ENCODE measurements around the gene TMEM33.

The TMEM33 gene

GRCh38 chr4:41975341-41975740, 40.1 kb downstream of the TMEM33 start:
- H3K9me3 Mint-ChIP-seq: peaks cover 6% of the 10 kb centered on the region
- ATAC-seq: no peak
- H3K36me3 Mint-ChIP-seq: no peaks in the 10 kb centered on the region
- H3K27me3 Mint-ChIP-seq: peaks cover 10% of the 10 kb centered on the region
- no peaks in the 10 kb centered on the region for H3K4me1 Mint-ChIP-seq
- no peak overlapping the region for H3K27ac Mint-ChIP-seq
- no peak overlapping the region for H3K4me3 Mint-ChIP-seq

- Mint-ChIP-seq H3K9me3 (peaks cover 5% of the 10 kb centered on the region), H3K27me3 (peaks cover 10% of the 10 kb centered on the region), H3K4me3 (no peak overlapping the region), H3K36me3 (no peaks in the 10 kb centered on the region), H3K27ac (no peak overlapping the region), H3K4me1 (no peaks in the 10 kb centered on the region)
- no peak for ATAC-seq
Measured at GRCh38 chr4:41976775-41977516, 41.7 kb downstream of the TMEM33 start.

GRCh38 chr4:41977709-41978108, 42.5 kb downstream of the TMEM33 start:
- peaks cover 5% of the 10 kb centered on the region for H3K36me3 Mint-ChIP-seq
- H3K4me3 Mint-ChIP-seq: no peak overlapping the region
- no peaks in the 10 kb centered on the region for H3K4me1 Mint-ChIP-seq
- peaks cover 10% of the 10 kb centered on the region for H3K27me3 Mint-ChIP-seq
- no peak overlapping the region for H3K27ac Mint-ChIP-seq
- no peaks in the 10 kb centered on the region for H3K9me3 Mint-ChIP-seq
- ATAC-seq: no peak

- no peaks in the 10 kb centered on the region for H3K4me1 Mint-ChIP-seq
- ATAC-seq: no peak
- H3K27me3 Mint-ChIP-seq: peaks cover 10% of the 10 kb centered on the region
- H3K9me3 Mint-ChIP-seq: no peaks in the 10 kb centered on the region
- peaks cover 5% of the 10 kb centered on the region for H3K36me3 Mint-ChIP-seq
- no peak within 1 kb of the TSS for H3K4me3 Mint-ChIP-seq
- no peak within 1 kb of the TSS for H3K27ac Mint-ChIP-seq
Measured at GRCh38 chr4:41981456-41981855, 46.2 kb downstream of the TMEM33 start, which contains the start of gene DCAF4L1. DCAF4L1 (plus strand) TSS chr4:41981756; CDS start chr4:41981793, 37 bp downstream.

- Mint-ChIP-seq H3K4me3 (no peak overlapping the region), H3K4me1 (no peaks in the 10 kb centered on the region), H3K36me3 (peaks cover 5% of the 10 kb centered on the region), H3K27me3 (peaks cover 10% of the 10 kb centered on the region), H3K9me3 (no peaks in the 10 kb centered on the region), H3K27ac (no peak overlapping the region)
- no peak for ATAC-seq
Measured at GRCh38 chr4:41982716-41983115, 47.5 kb downstream of the TMEM33 start.

- Mint-ChIP-seq H3K9me3 (no peaks in the 10 kb centered on the region), H3K27ac (no peak overlapping the region), H3K4me1 (peaks cover 6% of the 10 kb centered on the region), H3K4me3 (no peak overlapping the region), H3K27me3 (no peaks in the 10 kb centered on the region), H3K36me3 (peaks cover 5% of the 10 kb centered on the region)
- ATAC-seq: no peak
Measured at GRCh38 chr4:41985151-41985550, 49.9 kb downstream of the TMEM33 start.

- peaks cover 24% of the 10 kb centered on the region for H3K4me1 Mint-ChIP-seq
- H3K36me3 Mint-ChIP-seq: no peaks in the 10 kb centered on the region
- peak overlapping the region; percentile 94 for H3K4me3 Mint-ChIP-seq
- peak overlapping the region; percentile 86 for H3K27ac Mint-ChIP-seq
- no peaks in the 10 kb centered on the region for H3K9me3 Mint-ChIP-seq
- H3K27me3 Mint-ChIP-seq: no peaks in the 10 kb centered on the region
- peak; percentile 41 for ATAC-seq
Measured at GRCh38 chr4:41989994-41990364, 54.8 kb downstream of the TMEM33 start.

GRCh38 chr4:41990365-41991111, 55.3 kb downstream of the TMEM33 start, which contains the start of gene SLC30A9:
SLC30A9 (plus strand) TSS chr4:41990530; CDS start chr4:41990652, 122 bp downstream.
- peak; percentile 99 for ATAC-seq
- Mint-ChIP-seq H3K4me3 (peak within 1 kb of the TSS; percentile 94), H3K36me3 (no peaks in the 10 kb centered on the region), H3K4me1 (peaks cover 30% of the 10 kb centered on the region), H3K9me3 (no peaks in the 10 kb centered on the region), H3K27ac (peak within 1 kb of the TSS; percentile 86), H3K27me3 (no peaks in the 10 kb centered on the region)

GRCh38 chr4:41991916-41992767, 56.9 kb downstream of the TMEM33 start:
- H3K36me3 Mint-ChIP-seq: no peaks in the 10 kb centered on the region
- no peak overlapping the region for H3K27ac Mint-ChIP-seq
- no peaks in the 10 kb centered on the region for H3K27me3 Mint-ChIP-seq
- peaks cover 34% of the 10 kb centered on the region for H3K4me1 Mint-ChIP-seq
- no peak for ATAC-seq
- H3K9me3 Mint-ChIP-seq: no peaks in the 10 kb centered on the region
- H3K4me3 Mint-ChIP-seq: no peak overlapping the region

GRCh38 chr4:41992967-41993857, 58.0 kb downstream of the TMEM33 start:
- Mint-ChIP-seq H3K27ac (no peak overlapping the region), H3K36me3 (peaks cover 7% of the 10 kb centered on the region), H3K4me1 (peaks cover 38% of the 10 kb centered on the region), H3K9me3 (no peaks in the 10 kb centered on the region), H3K4me3 (no peak overlapping the region), H3K27me3 (no peaks in the 10 kb centered on the region)
- ATAC-seq: no peak

- Mint-ChIP-seq H3K4me1 (peaks cover 37% of the 10 kb centered on the region), H3K27me3 (no peaks in the 10 kb centered on the region), H3K4me3 (no peak overlapping the region), H3K9me3 (no peaks in the 10 kb centered on the region), H3K27ac (no peak overlapping the region), H3K36me3 (peaks cover 7% of the 10 kb centered on the region)
- ATAC-seq: no peak
Measured at GRCh38 chr4:41994461-41994985, 59.3 kb downstream of the TMEM33 start.

- Mint-ChIP-seq H3K4me3 (no peak overlapping the region), H3K4me1 (peaks cover 27% of the 10 kb centered on the region), H3K27ac (no peak overlapping the region), H3K36me3 (peaks cover 17% of the 10 kb centered on the region), H3K9me3 (no peaks in the 10 kb centered on the region), H3K27me3 (no peaks in the 10 kb centered on the region)
- ATAC-seq: no peak
Measured at GRCh38 chr4:41998019-41998418, 62.8 kb downstream of the TMEM33 start.

- H3K27ac Mint-ChIP-seq: no peak overlapping the region
- H3K4me3 Mint-ChIP-seq: no peak overlapping the region
- H3K9me3 Mint-ChIP-seq: no peaks in the 10 kb centered on the region
- H3K4me1 Mint-ChIP-seq: peaks cover 40% of the 10 kb centered on the region
- no peaks in the 10 kb centered on the region for H3K27me3 Mint-ChIP-seq
- peaks cover 30% of the 10 kb centered on the region for H3K36me3 Mint-ChIP-seq
- no peak for ATAC-seq
Measured at GRCh38 chr4:41999321-41999720, 64.1 kb downstream of the TMEM33 start.

Measured in stimulated activated memory B cell treated with anti-CD40 and anti-IgM and Interleukin-4, amounts not matched to agents 10 μg/mL and 1 μg/mL and 100 μg/mL, for 72 hours (primary cell).